ENCODE results near the gene IMPDH1.

IMPDH1 gene

GRCh38 chr7:128385988-128386925 is 23.5 kb downstream of the IMPDH1 start:
- no peak for DNase-seq

- DNase-seq: no peak
These were observed 25.1 kb downstream of the IMPDH1 start for GRCh38 chr7:128384726-128385125.

- DNase-seq: no peak
These were observed 26.0 kb downstream of the IMPDH1 start for GRCh38 chr7:128383776-128384175.

- no peak for DNase-seq
These were observed 28.5 kb downstream of the IMPDH1 start for GRCh38 chr7:128381161-128381821.

GRCh38 chr7:128380483-128381106 is 29.2 kb downstream of the IMPDH1 start:
- DNase-seq: no peak

- no peak for DNase-seq
These were observed 29.8 kb downstream of the IMPDH1 start for GRCh38 chr7:128379900-128380479.

- no peak for DNase-seq
These were observed 31.1 kb downstream of the IMPDH1 start for GRCh38 chr7:128378637-128379036.

GRCh38 chr7:128376077-128376476 is 33.7 kb downstream of the IMPDH1 start:
- DNase-seq: no peak

- DNase-seq: no peak
These were observed 35.7 kb downstream of the IMPDH1 start for GRCh38 chr7:128374041-128374440.

- DNase-seq: no peak
These were observed 36.2 kb downstream of the IMPDH1 start for GRCh38 chr7:128373606-128374005.

- no peak for DNase-seq
These were observed 39.3 kb downstream of the IMPDH1 start for GRCh38 chr7:128370491-128370890.

GRCh38 chr7:128366986-128367385 is 42.8 kb downstream of the IMPDH1 start:
- DNase-seq: no peak

GRCh38 chr7:128366300-128366699 is 43.5 kb downstream of the IMPDH1 start:
- no peak for DNase-seq

- DNase-seq: no peak
These were observed 44.4 kb downstream of the IMPDH1 start for GRCh38 chr7:128365432-128365831.

- no peak for DNase-seq
These were observed 45.5 kb downstream of the IMPDH1 start for GRCh38 chr7:128364166-128364870.

GRCh38 chr7:128363261-128363721 is 46.5 kb downstream of the IMPDH1 start:
- DNase-seq: no peak

- no peak for DNase-seq
These were observed 47.1 kb downstream of the IMPDH1 start for GRCh38 chr7:128362670-128363069.

GRCh38 chr7:128361411-128362379 is 48.1 kb downstream of the IMPDH1 start, which contains the start of gene PRRT4:
Gene PRRT4, minus strand, starts transcription at chr7:128361690.
- DNase-seq: peak; percentile 28

- DNase-seq: no peak
These were observed 49.5 kb downstream of the IMPDH1 start for GRCh38 chr7:128360359-128360678.

GRCh38 chr7:128359939-128360338 is 49.8 kb downstream of the IMPDH1 start:
- no peak for DNase-seq

- DNase-seq: no peak
These were observed 50.4 kb downstream of the IMPDH1 start for GRCh38 chr7:128359336-128359735.
